Effector CD8-positive, alpha-beta T cell (primary cell): ENCODE data around the gene OXT.

ENCODE experiments used
- DNase-seq: peaks from one replicate; lab custom pipeline; 2025; lab: John Stamatoyannopoulos, UW

OXT gene

GRCh38 chr20:3109350-3110302, 38.2 kb downstream of the OXT start:
- no peak for DNase-seq

- DNase-seq: no peak
Observed at GRCh38 chr20:3111507-3111906, 40.1 kb downstream of the OXT start.

- DNase-seq: no peak
Observed at GRCh38 chr20:3111995-3112394, 40.6 kb downstream of the OXT start.

- DNase-seq: peak; percentile 6
Observed at GRCh38 chr20:3115190-3116107, 44.0 kb downstream of the OXT start.

- DNase-seq: no peak
Observed at GRCh38 chr20:3116341-3116740, 44.9 kb downstream of the OXT start.

- DNase-seq: peak; percentile 23
Observed at GRCh38 chr20:3117839-3118379, 46.5 kb downstream of the OXT start.

- no peak for DNase-seq
Observed at GRCh38 chr20:3119044-3119443, 47.6 kb downstream of the OXT start.

GRCh38 chr20:3121271-3121911, 50.0 kb downstream of the OXT start:
- DNase-seq: no peak
